ENCODE results near the gene RFFL. TPM values are rescaled to one million over a fixed set of nuclear protein-coding genes. Genes with fewer than 3 reads are reported as not detected.
"Not testable (repeated sequence)": the region's sequence is repeated elsewhere in the genome, so short reads cannot be mapped to it uniquely, and the experiment has no call there.

Gene RFFL
- total and polyA plus RNA-seq, 9 of the 15 experiments (the other 6 are each of a cell fraction or from before 2014, with no cell fraction given) = 3.4 to 18.1 (median 12.8) TPM

- TF ChIP-seq ZNF311 (CRISPR knock-in tag; IDR thresholded peaks at IDR 0.05) (no peak), ZNF146 (CRISPR knock-in tag; IDR thresholded peaks at IDR 0.05; ENCODE audit: unreplicated experiment) (no peak), SRSF7 (optimal IDR thresholded peaks at IDR 0.05; ENCODE audit: low read depth, low read length) (no peak), ZNF436 (CRISPR knock-in tag; IDR thresholded peaks at IDR 0.05) (no peak)
Measured at GRCh38 chr17:35046245-35046644, 17.3 kb downstream of the RFFL start (continued).

DNA sequence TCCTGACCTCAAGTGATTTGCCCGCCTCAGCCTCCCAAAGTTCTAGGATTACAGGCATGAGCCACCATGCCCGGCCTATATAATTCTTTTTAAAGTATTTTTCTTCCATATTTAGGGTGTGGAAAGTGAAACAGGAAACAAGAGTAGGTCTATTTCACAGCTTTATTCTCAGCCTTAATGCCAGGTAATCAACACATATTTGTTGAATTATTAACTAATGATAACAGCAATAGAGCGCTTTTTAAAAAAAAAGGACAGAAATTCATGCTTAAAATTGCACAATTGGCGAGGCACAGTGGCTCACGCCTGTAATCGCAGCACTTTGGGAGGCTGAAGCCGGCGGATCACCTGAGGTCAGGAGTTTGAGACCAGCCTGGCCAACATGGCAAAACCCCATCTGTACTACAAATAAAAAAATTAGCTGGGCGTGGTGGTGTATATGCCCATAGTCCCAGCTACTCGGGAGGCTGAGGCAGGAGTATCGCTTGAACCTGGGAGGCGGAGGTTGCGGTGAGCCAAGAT is 18.0 kb downstream of the RFFL start:
- H3K79me2 ChIP-seq (ENCODE audit: control insufficient read depth, insufficient read depth, low read length); H3K4me1 ChIP-seq (replicated peaks in 1 of 2; ENCODE audit: control insufficient read depth in 2 of 2, insufficient read depth in 2 of 2, low read length in 2 of 2); H3K27ac ChIP-seq (ENCODE audit: extremely low read depth, low read depth, low read length); H3K27me3 ChIP-seq (ENCODE audit: control insufficient read depth in 2 of 2, insufficient read depth in 2 of 2, low read length in 2 of 2); H4K20me1 ChIP-seq (replicated peaks; ENCODE audit: control insufficient read depth, insufficient read depth, low read length); H2AFZ ChIP-seq (ENCODE audit: low read depth, low read length); H3K4me3 ChIP-seq; FAIRE-seq; DNase-seq (ENCODE audit: extremely low read depth in 1 of 4, low spot score in 3 of 4); H3K9ac ChIP-seq (ENCODE audit: insufficient read depth in 1 of 2, low read depth in 2 of 2, low read length in 2 of 2); in situ Hi-C loops (cut with MboI); H3K36me3 ChIP-seq (ENCODE audit: control insufficient read depth, insufficient read depth, low read length); ATAC-seq; intact Hi-C loops (cut with micrococcal nuclease); H3K9me3 ChIP-seq (replicated peaks; ENCODE audit: control insufficient read depth, insufficient read depth, low read depth, low read length); H3K4me2 ChIP-seq (ENCODE audit: insufficient read depth, low read length); H3K9me1 ChIP-seq (ENCODE audit: control insufficient read depth, insufficient read depth, low read length); CTCF ChIA-PET (ENCODE audit: low intra/inter-chr PET ratio); BruUV-seq (replicated peaks): not testable (repeated sequence)
- POLR2A ChIA-PET = interaction anchor here (1.5 kb wide), 1 partner anchor 15 kb away, joined by 4 read pairs; no protein-coding TSS in a partner anchor
- WGBS (ENCODE audit: insufficient coverage, low coverage, missing lambda C conversion rate) = 92% methylated on average over 10 of the region's 13 CpGs

DNA sequence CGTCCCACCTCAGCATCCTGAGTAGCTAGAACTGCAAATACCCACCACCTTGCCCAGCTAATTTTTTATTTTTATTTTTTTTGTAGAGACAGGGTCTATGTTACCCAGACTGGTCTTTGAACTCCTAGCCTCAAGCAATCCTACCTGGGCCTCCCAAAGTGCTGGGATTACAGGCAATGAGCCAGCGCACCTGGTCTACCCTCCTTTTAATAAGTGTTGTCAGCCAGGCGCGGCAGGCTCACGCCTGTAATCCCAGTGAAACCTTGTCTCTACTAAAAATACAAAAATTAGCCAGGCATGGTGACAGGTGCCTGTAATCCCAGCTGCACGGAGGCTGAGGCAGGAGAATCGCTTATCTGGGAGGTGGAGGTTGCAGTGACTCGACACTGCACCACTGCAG is 19.3 kb downstream of the RFFL start:
- Histone ChIP-seq H3K4me1 (replicated peaks in 1 of 2; ENCODE audit: control insufficient read depth in 2 of 2, insufficient read depth in 2 of 2, low read length in 2 of 2) (peaks cover 0 to 7% of the 10 kb centered on the region in 2 experiments; a peak in 4 of 5 replicates), H3K4me3 (no peak overlapping the region), H3K4me2 (ENCODE audit: insufficient read depth, low read length) (no peak overlapping the region), H3K9me1 (ENCODE audit: control insufficient read depth, insufficient read depth, low read length) (no peaks in the 10 kb centered on the region), H2AFZ (ENCODE audit: low read depth, low read length) (no peak overlapping the region), H3K79me2 (ENCODE audit: control insufficient read depth, insufficient read depth, low read length) (no peaks in the 10 kb centered on the region), H3K9ac (ENCODE audit: insufficient read depth in 1 of 2, low read depth in 2 of 2, low read length in 2 of 2) (no peak overlapping the region), H4K20me1 (replicated peaks; ENCODE audit: control insufficient read depth, insufficient read depth, low read length) (no peaks in the 10 kb centered on the region), H3K27me3 (ENCODE audit: control insufficient read depth in 2 of 2, insufficient read depth in 2 of 2, low read length in 2 of 2) (no peaks in the 10 kb centered on the region), H3K36me3 (ENCODE audit: control insufficient read depth, insufficient read depth, low read length) (no peaks in the 10 kb centered on the region), H3K9me3 (replicated peaks; ENCODE audit: control insufficient read depth, insufficient read depth, low read depth, low read length) (no peaks in the 10 kb centered on the region), H3K27ac (ENCODE audit: extremely low read depth, low read depth, low read length) (no peak overlapping the region)
- in situ Hi-C loops (cut with MboI) = no loop called here
- intact Hi-C loops (cut with micrococcal nuclease) = no loop called here
- CTCF ChIA-PET (ENCODE audit: low intra/inter-chr PET ratio) = no interaction called here
- 68% methylated on average over 8 of the region's 8 CpGs for WGBS (ENCODE audit: insufficient coverage, low coverage, missing lambda C conversion rate)
- POLR2A ChIA-PET = interaction anchor here (0.7 to 0.8 kb wide), 2 partner anchors 9 to 19 kb away, joined by 3 read pairs; partner anchors contain the start of gene RFFL
- TF ChIP-seq, protein P1, sequence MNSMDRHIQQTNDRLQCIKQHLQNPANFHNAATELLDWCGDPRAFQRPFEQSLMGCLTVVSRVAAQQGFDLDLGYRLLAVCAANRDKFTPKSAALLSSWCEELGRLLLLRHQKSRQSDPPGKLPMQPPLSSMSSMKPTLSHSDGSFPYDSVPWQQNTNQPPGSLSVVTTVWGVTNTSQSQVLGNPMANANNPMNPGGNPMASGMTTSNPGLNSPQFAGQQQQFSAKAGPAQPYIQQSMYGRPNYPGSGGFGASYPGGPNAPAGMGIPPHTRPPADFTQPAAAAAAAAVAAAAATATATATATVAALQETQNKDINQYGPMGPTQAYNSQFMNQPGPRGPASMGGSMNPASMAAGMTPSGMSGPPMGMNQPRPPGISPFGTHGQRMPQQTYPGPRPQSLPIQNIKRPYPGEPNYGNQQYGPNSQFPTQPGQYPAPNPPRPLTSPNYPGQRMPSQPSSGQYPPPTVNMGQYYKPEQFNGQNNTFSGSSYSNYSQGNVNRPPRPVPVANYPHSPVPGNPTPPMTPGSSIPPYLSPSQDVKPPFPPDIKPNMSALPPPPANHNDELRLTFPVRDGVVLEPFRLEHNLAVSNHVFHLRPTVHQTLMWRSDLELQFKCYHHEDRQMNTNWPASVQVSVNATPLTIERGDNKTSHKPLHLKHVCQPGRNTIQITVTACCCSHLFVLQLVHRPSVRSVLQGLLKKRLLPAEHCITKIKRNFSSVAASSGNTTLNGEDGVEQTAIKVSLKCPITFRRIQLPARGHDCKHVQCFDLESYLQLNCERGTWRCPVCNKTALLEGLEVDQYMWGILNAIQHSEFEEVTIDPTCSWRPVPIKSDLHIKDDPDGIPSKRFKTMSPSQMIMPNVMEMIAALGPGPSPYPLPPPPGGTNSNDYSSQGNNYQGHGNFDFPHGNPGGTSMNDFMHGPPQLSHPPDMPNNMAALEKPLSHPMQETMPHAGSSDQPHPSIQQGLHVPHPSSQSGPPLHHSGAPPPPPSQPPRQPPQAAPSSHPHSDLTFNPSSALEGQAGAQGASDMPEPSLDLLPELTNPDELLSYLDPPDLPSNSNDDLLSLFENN (IDR thresholded peaks at IDR 0.05; ENCODE audit: low read depth in 2 of 2, low read length in 2 of 2) = no peak
- TF ChIP-seq, protein P2, sequence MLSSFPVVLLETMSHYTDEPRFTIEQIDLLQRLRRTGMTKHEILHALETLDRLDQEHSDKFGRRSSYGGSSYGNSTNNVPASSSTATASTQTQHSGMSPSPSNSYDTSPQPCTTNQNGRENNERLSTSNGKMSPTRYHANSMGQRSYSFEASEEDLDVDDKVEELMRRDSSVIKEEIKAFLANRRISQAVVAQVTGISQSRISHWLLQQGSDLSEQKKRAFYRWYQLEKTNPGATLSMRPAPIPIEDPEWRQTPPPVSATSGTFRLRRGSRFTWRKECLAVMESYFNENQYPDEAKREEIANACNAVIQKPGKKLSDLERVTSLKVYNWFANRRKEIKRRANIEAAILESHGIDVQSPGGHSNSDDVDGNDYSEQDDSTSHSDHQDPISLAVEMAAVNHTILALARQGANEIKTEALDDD (IDR thresholded peaks at IDR 0.05) = no peak
- TF ChIP-seq NFIC (IDR thresholded peaks at IDR 0.05) (no peak), ARHGAP35 (IDR thresholded peaks at IDR 0.05; ENCODE audit: partially characterized antibody) (no peak), RNF2 (IDR thresholded peaks at IDR 0.05) (no peak)
- no peak for ATAC-seq
- DNase-seq (ENCODE audit: extremely low read depth in 1 of 4, low spot score in 3 of 4) = no peak
- BruUV-seq (replicated peaks) = no TSS peak
- FAIRE-seq = no peak

Data from K562 (cell line).